Activated CD8-positive, alpha-beta T cell treated with anti-CD3 and anti-CD28 coated beads for 36 hours (primary cell): ENCODE data around the gene IRX3. TPM values are rescaled to one million over a fixed set of nuclear protein-coding genes. Genes with fewer than 3 reads are reported as not detected.
A peak's percentile ranks its signal among the peaks of the same experiment; 100 is the strongest.

Source experiments
- ATAC-seq: fragments of 200-7000 bp; cut with Tn5 transposase; one replicate; pipeline ENCODE4 v1.10.0; 2021; ENCODE audit warnings: mild to moderate bottlenecking, moderate library complexity
- CTCF ChIA-PET: fragments of 350-600 bp; sonication (Branson Sonifier 250); formaldehyde crosslinking; loops from one replicate; lab custom pipeline; 2021; ENCODE audit warnings: antibody characterized with exemption; lab: Charles Lee
- POLR2A ChIA-PET: fragments of 350-600 bp; sonication (Branson Sonifier 250); formaldehyde crosslinking; loops from one replicate; lab custom pipeline; 2021; ENCODE audit warnings: antibody characterized with exemption; lab: Charles Lee
- DNase-seq: peaks from one replicate; pipeline ENCODE4 v3.0.0-alpha.2; 2020
- H3K27ac Mint-ChIP-seq: one replicate; pipeline ENCODE4 v1.8.0; 2021; ENCODE audit warnings: mild to moderate bottlenecking, mixed read lengths
- H3K27me3 Mint-ChIP-seq: one replicate; pipeline ENCODE4 v1.8.0; 2021; ENCODE audit warnings: mixed read lengths
- H3K36me3 Mint-ChIP-seq: one replicate; pipeline ENCODE4 v1.8.0; 2021; ENCODE audit warnings: low read depth, mixed read lengths
- H3K4me1 Mint-ChIP-seq: one replicate; pipeline ENCODE4 v1.8.0; 2021; ENCODE audit warnings: low read depth, mixed read lengths
- H3K4me3 Mint-ChIP-seq: one replicate; pipeline ENCODE4 v1.8.0; 2021; ENCODE audit warnings: mild to moderate bottlenecking, moderate library complexity, mixed read lengths
- H3K9me3 Mint-ChIP-seq: one replicate; pipeline ENCODE4 v1.8.0; 2021; ENCODE audit warnings: mixed read lengths
- intact Hi-C: fragments of 100-400 bp; cut with micrococcal nuclease; formaldehyde crosslinking; loops from one replicate; pipeline ENCODE4 v1.10.0; 2022
- total RNA-seq, 2 experiments: library from RNA; stranded (reverse); gene quantifications; one replicate each; pipeline ENCODE4 v1.2.3, GENCODE V29; 2021
- TF ChIP-seq, protein P1 (sequence below): fragments of 200-600 bp; IDR thresholded peaks from one replicate; pipeline ENCODE4 v1.8.0; 2022; ENCODE audit warnings: antibody characterized with exemption, mild to moderate bottlenecking

IRX3 gene
- total RNA-seq, 2 experiments from 2014 or later: not detected

GRCh38 chr16:54282202-54282927 lies 4.2 kb downstream of the IRX3 start:
- Mint-ChIP-seq H3K27ac (no peak overlapping the region), H3K9me3 (no peaks in the 10 kb centered on the region), H3K27me3 (peaks cover 60% of the 10 kb centered on the region), H3K4me3 (no peak overlapping the region), H3K4me1 (peaks cover 17% of the 10 kb centered on the region), H3K36me3 (no peaks in the 10 kb centered on the region)
- intact Hi-C loops: no loop called here
- ChIA-PET POLR2A (no interaction called here), CTCF (interaction anchor here (1.9 kb wide), 1 partner anchor 10 kb away, joined by 6 read pairs; no protein-coding TSS in a partner anchor)
- TF ChIP-seq, protein P1, sequence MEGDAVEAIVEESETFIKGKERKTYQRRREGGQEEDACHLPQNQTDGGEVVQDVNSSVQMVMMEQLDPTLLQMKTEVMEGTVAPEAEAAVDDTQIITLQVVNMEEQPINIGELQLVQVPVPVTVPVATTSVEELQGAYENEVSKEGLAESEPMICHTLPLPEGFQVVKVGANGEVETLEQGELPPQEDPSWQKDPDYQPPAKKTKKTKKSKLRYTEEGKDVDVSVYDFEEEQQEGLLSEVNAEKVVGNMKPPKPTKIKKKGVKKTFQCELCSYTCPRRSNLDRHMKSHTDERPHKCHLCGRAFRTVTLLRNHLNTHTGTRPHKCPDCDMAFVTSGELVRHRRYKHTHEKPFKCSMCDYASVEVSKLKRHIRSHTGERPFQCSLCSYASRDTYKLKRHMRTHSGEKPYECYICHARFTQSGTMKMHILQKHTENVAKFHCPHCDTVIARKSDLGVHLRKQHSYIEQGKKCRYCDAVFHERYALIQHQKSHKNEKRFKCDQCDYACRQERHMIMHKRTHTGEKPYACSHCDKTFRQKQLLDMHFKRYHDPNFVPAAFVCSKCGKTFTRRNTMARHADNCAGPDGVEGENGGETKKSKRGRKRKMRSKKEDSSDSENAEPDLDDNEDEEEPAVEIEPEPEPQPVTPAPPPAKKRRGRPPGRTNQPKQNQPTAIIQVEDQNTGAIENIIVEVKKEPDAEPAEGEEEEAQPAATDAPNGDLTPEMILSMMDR: peak; percentile 75
- DNase-seq (peak; percentile 56), ATAC-seq (peak; percentile 43)

- no peak for ATAC-seq
Measured at GRCh38 chr16:54281535-54282201, 4.9 kb downstream of the IRX3 start.

DNA sequence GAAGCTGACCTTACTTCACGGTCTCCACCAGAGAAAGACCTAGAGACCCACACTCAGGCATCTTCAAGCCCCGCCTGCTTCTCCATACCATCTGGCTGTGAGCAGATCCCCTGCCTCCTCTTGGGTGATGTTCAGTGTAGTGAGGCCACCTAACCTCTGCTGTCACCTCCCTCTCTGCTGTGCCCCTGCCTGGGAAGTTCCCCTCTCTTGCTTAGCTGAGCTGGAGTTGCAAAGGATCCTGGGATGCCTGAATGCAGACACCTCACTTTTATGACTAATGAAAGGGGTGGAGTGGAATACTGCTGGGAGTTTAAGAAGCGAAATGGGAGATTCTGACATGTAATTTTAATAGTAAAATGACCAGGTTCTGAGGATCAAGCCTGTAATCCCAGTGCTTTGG lies 5.8 kb downstream of the IRX3 start:
- H3K27me3 Mint-ChIP-seq: peaks cover 50% of the 10 kb centered on the region
- no peaks in the 10 kb centered on the region for H3K36me3 Mint-ChIP-seq
- no peak overlapping the region for H3K27ac Mint-ChIP-seq
- no peak for DNase-seq
- no peaks in the 10 kb centered on the region for H3K9me3 Mint-ChIP-seq
- POLR2A ChIA-PET: no interaction called here
- CTCF ChIA-PET: interaction anchor here (1.0 kb wide), 1 partner anchor 11 kb away, joined by 3 read pairs; no protein-coding TSS in a partner anchor
- H3K4me1 Mint-ChIP-seq: peaks cover 12% of the 10 kb centered on the region
- TF ChIP-seq, protein P1: no peak
- peak; percentile 68 for ATAC-seq
- intact Hi-C loops: no loop called here
- no peak overlapping the region for H3K4me3 Mint-ChIP-seq

More at GRCh38 chr16:54281535-54282201, 4.9 kb downstream of the IRX3 start:
- Mint-ChIP-seq H3K4me3 (no peak overlapping the region), H3K9me3 (no peaks in the 10 kb centered on the region), H3K36me3 (no peaks in the 10 kb centered on the region), H3K27ac (no peak overlapping the region), H3K27me3 (peaks cover 56% of the 10 kb centered on the region), H3K4me1 (peaks cover 17% of the 10 kb centered on the region)
- TF ChIP-seq, protein P1: no peak
- CTCF ChIA-PET: interaction anchor here (1.9 kb wide), 1 partner anchor 10 kb away, joined by 6 read pairs; no protein-coding TSS in a partner anchor
- DNase-seq: no peak
- POLR2A ChIA-PET: no interaction called here
- intact Hi-C loops: no loop called here

- Mint-ChIP-seq H3K9me3 (no peaks in the 10 kb centered on the region), H3K27ac (no peak overlapping the region), H3K36me3 (no peaks in the 10 kb centered on the region), H3K4me3 (no peak overlapping the region), H3K4me1 (peaks cover 4% of the 10 kb centered on the region), H3K27me3 (peaks cover 36% of the 10 kb centered on the region)
- TF ChIP-seq, protein P1: no peak
- ATAC-seq (no peak), DNase-seq (no peak)
- intact Hi-C loops: no loop called here
- CTCF ChIA-PET: interaction anchor here (0.9 kb wide), 1 partner anchor 331 kb away, joined by 3 read pairs; no protein-coding TSS in a partner anchor
- POLR2A ChIA-PET: no interaction called here
Measured at GRCh38 chr16:54277845-54278703, 8.5 kb downstream of the IRX3 start.
